SK-N-DZ (cell line): Measurements from ENCODE around the gene SFTPB. TPM values are rescaled to one million over a fixed set of nuclear protein-coding genes. Genes with fewer than 3 reads are reported as not detected.
"Not testable (repeated sequence)": the region's sequence is repeated elsewhere in the genome, so short reads cannot be mapped to it uniquely, and the experiment has no call there.

Experiments used
- DNase-seq: peaks from one replicate; pipeline ENCODE4 v3.0.0-alpha.2; 2015; ENCODE audit warnings: low spot score
- polyA plus RNA-seq, 2 experiments: library from polyadenylated mRNA; depleted of rRNA; stranded (reverse); fragments of >200 nt; gene quantifications; 2 replicates each; pipeline ENCODE4 v1.2.3, GENCODE V29; 2014

SFTPB gene
- not detected in 2 replicates for polyA plus RNA-seq (2014; cell fraction: cytosol; rRNA removed)
- not detected in 2 replicates for polyA plus RNA-seq (2014; cell fraction: nucleus; rRNA removed)

- DNase-seq: no peak
Observed at GRCh38 chr2:85668009-85668856, at the start of gene SFTPB. SFTPB (minus strand) TSS chr2:85668199; CDS start chr2:85668183, 16 bp downstream.

- DNase-seq: peak; percentile 94
Observed at GRCh38 chr2:85717308-85718008, 49.5 kb upstream of the SFTPB start.

- DNase-seq: peak; percentile 77
Observed at GRCh38 chr2:85716346-85716914, 48.4 kb upstream of the SFTPB start.

- DNase-seq: no peak
Observed at GRCh38 chr2:85714841-85715240, 46.8 kb upstream of the SFTPB start.

GRCh38 chr2:85714421-85714820 is 46.4 kb upstream of the SFTPB start:
- DNase-seq: not testable (repeated sequence)

- no peak for DNase-seq
Observed at GRCh38 chr2:85713836-85714235, 45.8 kb upstream of the SFTPB start.

GRCh38 chr2:85712849-85713612 is 45.0 kb upstream of the SFTPB start:
- no peak for DNase-seq

- DNase-seq: no peak
Observed at GRCh38 chr2:85712336-85712735, 44.3 kb upstream of the SFTPB start.

- DNase-seq: no peak
Observed at GRCh38 chr2:85711578-85712060, 43.6 kb upstream of the SFTPB start.

- DNase-seq: no peak
Observed at GRCh38 chr2:85710687-85711577, 42.9 kb upstream of the SFTPB start.

GRCh38 chr2:85709401-85709811 is 41.4 kb upstream of the SFTPB start:
- DNase-seq: no peak

GRCh38 chr2:85708641-85709040 is 40.6 kb upstream of the SFTPB start:
- no peak for DNase-seq

GRCh38 chr2:85707304-85707703 is 39.3 kb upstream of the SFTPB start:
- DNase-seq: peak; percentile 79

GRCh38 chr2:85706599-85707296 is 38.7 kb upstream of the SFTPB start:
- DNase-seq: no peak

GRCh38 chr2:85706063-85706462 is 38.1 kb upstream of the SFTPB start:
- DNase-seq: no peak

GRCh38 chr2:85705680-85706039 is 37.7 kb upstream of the SFTPB start:
- no peak for DNase-seq

GRCh38 chr2:85704800-85705679 is 37.0 kb upstream of the SFTPB start:
- DNase-seq: no peak

GRCh38 chr2:85704038-85704437 is 36.0 kb upstream of the SFTPB start:
- DNase-seq: no peak

- DNase-seq: no peak
Observed at GRCh38 chr2:85703329-85703728, 35.3 kb upstream of the SFTPB start.
